HG02571 (cell line): ENCODE data around the gene IGSF6.
"Not testable (repeated sequence)": the region's sequence is repeated elsewhere in the genome, so short reads cannot be mapped to it uniquely, and the experiment has no call there.

Experiments used
- ATAC-seq: cut with Tn5 transposase; IDR thresholded peaks from one replicate; pipeline ENCODE4 v1.9.1; 2021; ENCODE audit warnings: mild to moderate bottlenecking, moderate library complexity; ENCODE audit not compliant: unreplicated experiment

IGSF6 gene

DNA sequence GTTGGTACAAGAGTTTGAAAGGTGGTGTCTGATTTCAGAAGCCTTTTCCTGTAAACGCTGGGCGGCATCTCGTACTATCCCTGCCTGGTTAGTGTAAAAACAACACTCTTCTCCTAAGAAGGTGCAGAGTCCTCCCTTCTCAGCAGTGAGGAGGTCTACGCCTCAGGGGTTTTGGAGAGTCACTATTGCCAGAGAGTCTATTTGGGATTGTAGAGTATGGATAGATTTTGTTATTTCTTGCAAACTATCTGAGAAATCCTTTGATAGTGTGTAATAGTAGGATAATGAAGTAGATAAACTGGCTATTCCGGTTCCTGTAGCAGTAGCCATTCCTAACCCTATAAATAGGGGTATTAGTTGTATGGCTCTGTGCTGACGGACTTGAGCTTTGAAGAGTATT, 21.5 kb downstream of the IGSF6 start:
- ATAC-seq = not testable (repeated sequence)

DNA sequence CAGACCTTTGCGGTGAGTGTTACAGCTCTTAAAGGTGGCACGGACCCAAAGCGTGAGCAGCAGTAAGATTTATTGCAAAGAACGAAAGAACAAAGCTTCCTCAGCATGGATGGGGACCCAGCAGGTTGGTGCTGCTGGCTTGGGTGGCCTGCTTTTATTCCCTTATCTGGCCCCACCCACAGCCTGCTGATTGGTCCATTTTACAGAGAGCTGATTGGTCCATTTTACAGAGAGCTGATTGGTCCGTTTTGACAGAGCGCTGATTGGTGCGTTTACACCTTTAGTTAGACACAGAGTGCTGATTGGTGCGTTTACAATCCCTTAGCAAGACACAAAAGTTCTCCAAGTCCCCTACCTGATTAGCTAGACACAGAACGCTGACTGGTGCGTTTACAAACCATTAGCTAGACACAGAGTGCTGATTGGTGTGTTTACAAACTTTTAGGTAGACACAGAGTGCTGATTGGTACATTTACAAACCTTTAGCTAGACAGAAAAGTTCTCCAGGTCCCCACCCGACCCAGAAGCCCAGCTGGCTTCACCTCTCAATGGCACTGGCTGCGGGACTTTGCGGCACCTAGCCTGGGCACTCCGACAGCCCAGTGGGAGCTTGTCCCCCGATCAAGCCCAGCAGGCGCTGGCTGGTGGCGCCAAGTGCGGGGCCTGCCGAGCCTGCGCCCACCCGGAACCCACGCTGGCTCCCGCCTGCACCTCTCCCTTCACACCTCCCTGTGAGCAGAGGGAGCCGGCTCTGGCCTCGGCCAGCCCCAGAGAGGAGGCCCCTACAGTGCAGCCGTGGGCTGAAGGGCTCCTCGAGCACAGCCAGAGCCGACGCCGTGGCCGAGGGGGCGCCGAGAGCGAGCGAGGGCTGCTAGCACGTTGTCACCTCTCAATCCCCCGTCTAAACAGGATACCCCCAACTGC, 22.5 kb downstream of the IGSF6 start:
- ATAC-seq = not testable (repeated sequence)

DNA sequence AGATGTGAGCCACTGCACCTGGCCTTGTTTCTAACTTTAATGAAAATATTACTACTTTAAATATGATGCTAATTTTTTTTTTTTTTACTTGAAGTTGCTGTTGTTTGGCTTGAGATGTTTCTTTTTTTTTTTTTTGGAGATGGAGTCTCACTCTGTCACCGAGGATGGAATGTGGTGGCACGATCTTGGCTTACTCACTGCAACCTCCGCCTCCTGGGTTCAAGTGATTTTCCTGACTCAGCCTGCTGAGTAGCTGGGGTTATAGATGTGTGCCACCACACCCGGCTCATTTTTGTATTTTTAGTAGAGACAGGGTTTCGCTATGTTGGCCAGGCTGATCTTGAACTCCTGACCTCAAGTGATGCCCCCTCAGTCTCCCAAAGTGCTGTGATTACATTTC, 23.6 kb downstream of the IGSF6 start:
- ATAC-seq = no peak

DNA sequence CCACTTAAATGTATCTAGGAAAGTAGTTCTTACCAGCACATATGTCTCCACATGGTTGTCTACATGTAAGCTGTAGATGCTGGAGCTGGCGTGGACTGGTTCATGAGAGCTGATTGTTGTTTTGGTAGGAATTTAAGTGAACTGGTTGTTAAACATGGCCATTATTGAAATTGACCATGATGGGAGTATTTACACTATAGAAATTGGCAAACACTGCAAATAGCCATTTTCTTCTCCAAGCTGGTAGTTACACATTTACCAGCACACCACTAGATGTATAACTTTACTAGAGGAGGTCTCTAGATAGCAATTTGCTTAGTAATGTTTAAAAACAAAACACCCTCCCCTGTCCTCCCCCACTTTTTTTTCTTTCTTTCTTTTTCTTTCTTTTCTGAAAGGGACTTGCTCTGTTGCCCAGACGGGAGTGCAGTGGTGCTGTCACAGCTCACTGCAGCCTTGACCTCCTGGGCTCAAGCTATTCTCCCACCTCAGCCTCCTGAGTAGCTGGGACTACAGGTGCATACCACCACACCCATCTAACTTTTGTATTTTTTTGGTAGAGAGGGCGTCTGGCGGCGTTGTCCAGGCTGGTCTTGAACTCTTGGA, 24.2 kb downstream of the IGSF6 start:
- no peak for ATAC-seq

DNA sequence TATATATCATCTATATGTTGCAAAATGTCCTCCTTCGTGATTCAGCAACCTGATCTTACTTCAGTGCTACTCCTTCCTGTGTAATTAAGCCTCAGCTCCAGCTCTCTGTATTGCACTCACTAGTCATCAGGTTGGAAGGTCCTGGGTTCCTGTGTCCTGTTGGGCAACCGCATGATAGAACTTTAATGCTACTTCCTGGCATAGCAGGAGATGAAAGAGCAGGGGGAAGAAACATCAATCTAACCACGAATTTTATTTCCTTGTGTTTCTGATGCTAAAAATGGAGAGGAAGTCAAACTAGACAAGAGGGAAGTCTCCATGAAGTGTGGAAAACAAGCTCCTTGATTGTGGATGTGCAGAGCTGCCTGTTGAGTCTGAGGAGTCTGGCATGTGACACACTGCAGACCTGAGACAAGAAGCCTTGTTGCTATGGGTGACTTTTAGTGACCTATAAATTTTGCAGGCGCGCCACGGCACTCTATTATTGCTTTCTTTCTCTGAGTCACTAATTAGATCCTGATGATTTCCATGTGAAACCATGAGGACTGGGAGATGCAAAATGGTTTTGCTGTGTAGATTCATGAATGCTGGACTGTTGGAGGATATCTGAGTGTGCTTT, 25.6 kb downstream of the IGSF6 start:
- ATAC-seq = no peak

DNA sequence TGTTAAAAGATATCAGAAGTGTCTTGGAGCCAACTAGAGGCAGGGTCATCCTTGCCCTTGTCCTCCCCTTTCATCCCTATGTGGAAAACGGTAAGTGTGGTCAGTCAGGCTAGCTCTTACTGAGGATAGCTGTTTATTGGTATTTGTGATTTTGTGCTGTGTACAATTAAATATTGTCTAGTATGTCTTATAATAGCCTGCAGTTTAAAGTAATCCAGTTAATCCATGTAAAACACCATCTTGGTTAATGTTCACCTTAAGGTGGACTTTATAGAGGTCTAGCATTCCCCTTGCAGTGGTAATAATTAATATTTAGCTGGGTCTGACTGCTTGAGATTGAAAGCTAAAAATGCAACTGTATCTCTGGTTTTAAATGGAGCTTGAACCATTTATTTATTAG, 27.4 kb downstream of the IGSF6 start:
- ATAC-seq = no peak

DNA sequence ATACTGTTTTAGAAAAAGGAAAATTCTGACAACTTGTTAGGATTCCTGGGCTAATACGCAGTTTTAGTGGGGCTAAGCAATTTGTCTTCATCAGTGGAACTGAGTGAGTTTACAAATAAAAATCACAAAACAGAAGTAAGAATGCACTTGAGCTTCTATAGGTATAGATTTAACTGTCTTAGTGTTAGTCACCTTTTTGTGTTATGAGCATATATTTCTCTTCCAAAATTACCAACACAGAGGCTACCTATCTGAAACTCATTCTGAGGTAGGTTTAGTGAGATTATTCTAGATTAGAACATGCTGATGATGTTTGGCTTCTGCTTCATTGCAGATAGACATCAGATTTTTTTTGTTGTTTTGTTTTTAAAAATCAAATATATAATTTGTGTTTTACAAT, 29.9 kb downstream of the IGSF6 start:
- ATAC-seq = no peak

DNA sequence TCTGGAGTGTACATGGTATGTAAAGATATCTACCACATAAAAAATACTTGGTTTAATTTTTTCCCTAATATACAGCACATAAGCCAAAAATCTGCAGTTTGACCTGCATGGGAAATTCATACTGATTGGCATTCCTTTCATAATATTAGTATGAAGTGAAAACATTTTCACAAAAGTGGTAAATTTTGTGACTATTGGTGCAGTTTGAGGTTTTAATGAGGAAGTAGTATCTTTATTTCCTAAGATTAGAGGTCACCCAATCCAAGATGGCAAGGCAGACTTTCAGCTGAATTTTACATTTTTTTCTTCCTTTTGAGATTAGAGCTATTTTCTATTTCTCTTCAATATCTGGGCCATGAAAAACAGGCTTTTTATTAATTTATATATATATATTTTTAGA, 31.8 kb downstream of the IGSF6 start:
- no peak for ATAC-seq

DNA sequence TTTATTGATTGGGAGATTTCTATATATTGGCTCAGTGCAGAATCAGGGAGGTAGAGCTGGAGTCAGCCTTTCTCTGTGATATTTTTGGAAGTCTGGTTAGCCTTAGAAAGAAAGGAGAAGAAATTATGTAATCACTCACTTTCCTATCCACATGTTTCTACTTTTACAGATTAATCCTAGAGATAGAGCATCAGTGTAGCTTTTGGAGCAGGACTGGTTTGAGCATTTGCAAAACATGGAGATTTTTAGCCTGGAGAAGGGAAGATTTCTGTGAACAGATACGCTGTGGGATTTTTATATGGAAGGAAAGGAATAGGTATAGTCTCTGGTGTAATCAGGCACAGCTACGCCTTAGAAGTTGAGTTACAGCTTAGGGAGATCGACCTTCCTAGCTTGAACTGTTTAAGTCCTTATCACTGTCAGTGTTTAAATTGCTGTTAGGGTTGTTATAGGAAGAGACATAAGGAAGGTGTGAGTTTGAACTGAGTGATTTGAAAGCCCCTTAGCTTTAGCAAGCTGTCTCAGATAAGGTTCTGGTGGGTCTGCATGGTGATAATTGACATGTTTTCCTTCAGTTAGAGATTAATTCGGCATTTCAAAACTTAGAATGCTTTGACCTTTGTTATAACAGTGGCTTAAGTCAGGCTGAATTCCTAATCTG, 32.5 kb downstream of the IGSF6 start:
- ATAC-seq = no peak

DNA sequence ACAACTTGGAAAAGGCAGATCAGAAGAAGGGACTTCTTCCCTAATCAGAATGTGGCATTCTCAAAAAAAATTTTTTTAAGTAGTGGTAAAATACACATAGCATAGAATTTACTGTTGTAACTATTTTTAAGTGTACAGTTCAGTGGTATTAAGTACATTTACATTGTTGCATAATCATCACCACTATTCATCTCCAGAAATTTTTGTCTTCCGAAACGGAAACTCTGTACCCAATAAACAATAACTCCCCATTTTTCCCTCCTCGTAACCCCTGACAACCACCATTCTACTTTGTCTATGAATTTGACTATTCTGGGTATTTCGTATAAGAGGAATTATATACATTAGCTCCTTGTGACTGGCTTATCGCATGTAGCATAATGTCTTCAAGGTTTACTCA, 34.1 kb downstream of the IGSF6 start:
- no peak for ATAC-seq

DNA sequence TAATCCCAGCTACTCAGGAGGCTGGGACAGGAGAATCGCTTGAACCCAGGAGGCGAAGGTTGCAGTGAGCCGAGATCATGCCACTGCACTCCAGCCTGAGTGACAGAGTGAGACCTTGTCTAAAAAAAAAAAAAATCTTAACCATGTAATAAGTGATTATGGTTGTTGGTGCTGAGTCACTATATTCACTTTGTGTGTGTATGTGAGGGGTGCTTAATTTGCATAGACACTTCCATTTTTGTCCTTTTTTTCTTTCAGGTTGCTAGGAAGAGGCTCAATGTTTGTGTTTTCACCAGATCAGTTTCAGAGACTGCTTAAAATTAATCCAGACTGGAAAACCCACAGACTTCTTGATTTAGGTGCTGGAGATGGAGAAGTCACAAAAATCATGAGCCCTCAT, 34.8 kb downstream of the IGSF6 start:
- no peak for ATAC-seq

DNA sequence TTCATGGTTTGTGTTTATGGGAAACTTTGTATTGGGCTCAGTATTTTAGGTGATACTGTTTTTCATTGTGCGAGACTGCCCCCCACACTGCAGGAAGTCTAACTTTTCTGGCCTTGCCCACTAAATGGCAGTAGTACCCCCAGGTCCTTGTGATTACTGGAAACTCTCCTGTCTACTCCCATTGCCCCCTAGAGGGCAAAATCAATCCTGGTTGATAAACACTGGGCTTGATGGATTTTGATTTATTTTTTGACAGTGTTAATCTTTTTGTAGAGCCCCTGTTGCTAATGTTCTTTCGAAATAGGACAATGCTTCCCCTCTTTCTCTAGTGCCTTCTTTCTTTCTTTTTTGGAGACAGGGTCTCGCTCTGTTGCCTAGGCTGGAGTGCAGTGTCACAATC, 37.5 kb downstream of the IGSF6 start:
- ATAC-seq = no peak

DNA sequence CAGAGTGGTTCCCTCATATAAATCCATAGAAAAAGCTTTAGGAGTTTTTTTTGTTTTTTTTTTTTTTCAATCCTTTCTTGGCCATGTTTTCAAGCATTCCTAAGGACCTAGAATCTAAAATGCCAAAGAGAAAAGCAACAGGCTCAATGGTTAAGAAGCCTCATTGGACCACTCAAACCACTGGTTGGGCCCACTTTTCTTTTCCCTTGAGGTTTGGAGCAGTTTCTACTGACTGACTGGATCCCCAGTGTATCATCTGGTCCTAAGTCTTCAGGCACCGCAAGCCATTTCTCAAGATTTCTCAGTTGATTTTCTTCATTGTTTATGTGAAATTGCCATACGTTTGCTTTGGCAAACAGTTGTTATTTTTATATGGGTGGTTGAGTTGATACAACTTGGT, 38.6 kb downstream of the IGSF6 start:
- ATAC-seq = no peak

DNA sequence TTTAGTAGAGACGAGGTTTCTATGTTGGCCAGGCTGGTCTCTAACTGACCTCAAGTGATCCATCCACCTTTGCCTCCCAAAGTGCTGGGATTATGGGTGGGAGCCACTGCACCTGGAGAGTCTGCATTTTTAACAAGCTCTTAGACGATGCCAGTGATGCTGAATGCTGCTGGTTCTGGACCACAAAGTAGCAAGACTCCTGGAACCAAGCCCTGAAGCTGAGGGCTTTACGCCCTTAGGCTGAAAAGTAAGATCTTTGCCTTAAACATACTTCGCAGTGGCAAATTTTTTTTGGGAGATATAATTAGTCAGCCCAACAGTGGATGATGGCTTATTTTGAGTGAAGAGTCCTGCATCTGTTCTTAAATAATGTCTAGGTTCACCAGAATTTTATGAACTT, 39.0 kb downstream of the IGSF6 start:
- no peak for ATAC-seq

DNA sequence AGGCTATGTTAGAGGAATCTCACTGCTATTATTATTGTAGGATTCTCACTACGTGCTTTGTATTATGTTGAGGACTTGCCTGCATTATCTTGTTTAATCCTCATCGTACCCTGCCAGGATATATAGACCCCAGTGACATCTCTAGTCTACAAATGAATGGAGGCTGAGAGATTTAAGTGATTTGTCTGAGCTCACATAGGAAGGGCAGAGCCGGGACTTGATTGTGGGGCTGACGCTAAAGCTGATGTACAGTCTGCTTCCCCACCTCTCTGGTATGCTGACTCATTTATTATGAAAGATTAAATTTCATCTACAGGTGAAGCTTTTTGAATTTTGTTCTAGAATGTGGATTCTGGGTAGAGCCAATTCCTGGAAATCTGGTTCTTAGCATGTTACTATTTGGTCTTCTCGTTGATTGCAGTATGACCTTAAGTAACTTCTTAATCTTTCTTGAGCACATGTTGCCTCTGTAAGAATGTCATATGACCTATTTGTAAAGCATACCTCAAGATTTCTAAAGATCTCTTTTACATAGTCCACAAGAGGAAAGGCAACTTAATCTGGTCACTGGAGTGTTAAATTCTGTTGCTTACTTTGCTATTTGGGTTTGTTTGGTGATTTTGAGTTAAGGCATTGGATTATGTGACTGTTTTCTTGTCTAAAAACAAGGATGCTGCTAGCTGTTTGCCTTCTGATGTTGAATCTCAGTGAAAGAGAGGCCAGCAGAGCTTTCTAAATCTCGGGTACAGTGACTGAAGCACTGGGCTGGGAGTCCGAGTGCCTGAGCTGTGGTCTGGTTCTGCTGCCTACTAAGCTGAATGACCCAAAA, 40.6 kb downstream of the IGSF6 start:
- ATAC-seq = no peak

DNA sequence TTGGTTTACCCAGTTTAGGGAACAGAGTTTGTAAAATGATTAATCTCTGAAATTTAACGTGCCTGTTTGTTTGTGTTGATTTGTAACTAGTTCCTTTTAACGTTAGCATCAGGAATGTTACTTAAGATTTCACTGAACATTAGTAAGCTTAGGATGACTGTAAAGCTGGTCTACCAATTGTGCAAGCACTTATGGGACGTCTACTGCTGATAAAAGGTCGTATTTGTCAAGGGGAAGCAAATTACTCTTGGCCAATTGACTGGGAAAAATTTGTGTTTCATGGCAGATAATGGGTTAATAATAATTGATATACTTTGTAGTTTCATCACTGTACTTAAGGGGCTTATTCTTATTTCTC, 41.2 kb downstream of the IGSF6 start:
- no peak for ATAC-seq

DNA sequence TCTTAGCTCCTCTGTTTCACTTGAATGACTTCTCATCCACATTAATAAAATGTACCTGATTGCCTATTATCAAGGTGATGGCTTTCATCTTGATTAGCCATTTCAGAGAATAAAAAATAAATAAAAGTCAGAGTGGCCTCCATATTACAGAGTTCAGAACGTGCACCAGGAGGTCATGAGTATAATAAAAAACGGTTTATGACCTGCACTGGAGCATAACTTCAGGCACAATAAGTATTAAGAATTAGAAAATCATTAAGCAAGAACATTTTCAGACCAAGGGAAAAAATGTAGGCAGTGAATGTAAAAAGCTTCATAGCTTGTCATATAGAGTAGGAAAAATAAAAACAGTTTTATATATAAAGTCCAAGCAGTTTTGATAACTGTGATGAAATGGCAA, 41.6 kb downstream of the IGSF6 start:
- ATAC-seq = no peak

DNA sequence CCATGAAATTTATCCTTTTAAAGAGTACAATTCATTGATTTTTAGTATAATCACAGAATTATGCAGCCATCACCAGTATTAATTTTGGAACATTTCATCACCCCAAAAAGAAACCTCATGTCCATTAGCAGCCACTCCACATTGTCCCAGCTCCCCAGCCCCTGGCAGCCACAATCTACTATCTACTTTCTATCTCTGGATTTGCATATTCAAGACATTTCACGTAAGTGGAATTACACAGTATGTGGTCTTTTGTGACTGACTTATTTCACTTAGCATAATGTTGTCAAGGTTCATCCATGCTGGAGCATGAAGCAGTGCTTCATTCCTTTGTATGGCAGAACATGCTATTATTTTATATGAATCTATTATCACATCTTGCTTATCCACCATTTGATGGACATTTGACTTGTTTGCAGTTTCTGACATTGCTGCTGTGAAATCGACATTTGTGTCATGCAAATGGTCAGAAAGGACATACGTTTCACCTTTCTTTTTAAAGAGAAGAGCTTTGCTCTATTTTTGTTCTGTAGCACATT, 42.3 kb downstream of the IGSF6 start:
- ATAC-seq = no peak

DNA sequence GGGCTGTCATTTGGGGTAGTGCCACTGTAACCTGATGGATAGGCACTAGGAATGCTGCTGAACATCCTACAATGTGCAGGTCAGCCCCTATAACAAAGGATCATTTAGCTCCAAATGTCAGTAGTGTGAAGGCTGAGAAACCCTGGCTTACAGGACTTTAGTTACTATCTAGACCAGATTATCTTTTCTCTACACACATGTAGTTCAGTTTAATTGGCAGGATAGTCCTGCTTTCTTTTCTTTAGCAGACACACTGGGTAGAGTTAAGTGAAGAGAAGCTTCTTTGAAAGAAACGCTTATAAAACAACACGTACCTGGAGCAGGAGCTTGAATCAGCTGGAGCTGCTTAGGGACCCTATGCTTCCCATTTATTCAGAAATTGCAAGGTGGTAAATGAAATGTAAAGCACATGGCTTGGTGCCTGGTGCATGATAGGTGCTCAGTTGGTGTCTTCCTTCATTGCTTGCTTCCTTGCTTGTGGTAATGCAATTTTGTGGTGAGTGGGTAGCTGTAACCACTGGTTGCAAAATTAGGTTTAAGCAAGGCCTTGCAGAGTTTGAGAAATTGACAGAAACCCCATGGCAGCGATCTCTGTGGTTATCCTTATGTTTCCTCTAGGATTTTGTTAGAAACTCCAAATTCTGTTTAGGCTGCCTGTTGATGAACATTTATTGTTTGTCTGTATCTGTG, 43.6 kb downstream of the IGSF6 start:
- no peak for ATAC-seq

DNA sequence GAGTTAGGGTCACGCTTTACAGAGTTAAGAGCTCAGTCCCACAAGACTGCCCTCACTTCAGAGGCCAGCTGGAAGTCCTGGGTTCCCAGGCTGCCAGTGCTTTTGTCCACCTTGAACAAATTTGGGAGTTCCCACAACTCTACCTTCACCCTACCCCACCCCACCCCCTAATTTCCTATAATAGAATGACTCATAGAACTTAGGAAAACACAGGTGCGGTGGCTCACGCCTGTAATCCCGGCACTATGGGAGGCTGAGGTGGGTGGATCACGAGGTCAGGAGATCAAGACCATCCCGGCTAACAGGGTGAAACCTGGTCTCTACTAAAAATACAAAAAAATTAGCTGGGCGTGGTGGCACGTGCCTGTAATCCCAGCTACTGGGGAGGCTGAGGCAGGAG, 46.6 kb downstream of the IGSF6 start:
- ATAC-seq = not testable (repeated sequence)
